ENCODE results near the gene TUBA8.
A peak's percentile ranks its signal among the peaks of the same experiment; 100 is the strongest.
"Not testable (repeated sequence)": the region's sequence is repeated elsewhere in the genome, so short reads cannot be mapped to it uniquely, and the experiment has no call there.

The TUBA8 gene

DNA sequence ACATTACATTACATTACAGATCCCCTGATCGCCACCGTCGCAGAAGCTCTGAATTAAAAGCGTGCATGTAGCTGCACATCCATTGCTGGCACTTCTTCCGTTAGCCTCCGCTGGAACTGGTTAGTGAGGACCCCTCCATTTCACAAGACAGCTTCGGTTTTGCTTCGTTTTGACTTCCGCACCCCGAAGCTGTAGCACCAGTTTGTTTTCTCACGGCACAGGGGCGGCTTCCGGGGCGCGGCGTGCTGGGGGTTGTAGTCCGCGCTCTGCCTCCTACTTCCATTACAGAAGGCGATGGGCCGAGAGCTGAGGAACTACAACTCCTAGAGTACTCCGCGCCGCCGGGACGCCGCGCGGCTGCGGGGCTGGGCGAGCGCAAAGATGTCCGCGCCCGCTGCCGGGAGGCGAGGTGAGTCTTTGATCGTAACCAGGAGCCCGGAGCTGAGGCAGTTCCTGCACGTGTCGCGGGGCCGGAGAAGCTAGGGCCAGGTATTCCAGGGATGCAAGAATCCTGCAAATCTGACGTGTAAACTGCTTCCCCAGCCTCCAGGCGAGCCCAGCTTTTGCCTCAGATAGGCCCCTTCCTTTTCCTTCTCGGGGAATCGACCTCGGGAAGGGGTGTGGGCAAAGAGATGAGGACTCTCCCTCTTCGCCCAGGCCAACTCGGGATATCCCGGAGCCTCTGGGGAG lies 32.8 kb upstream of the TUBA8 start, which contains the start of gene PEX26:
Gene PEX26 (plus strand): TSS at position 352 of the 690 bp plus-strand sequence. CDS start 387 bp downstream, outside the sequence.
- peak; percentile 96 for DNase-seq

GRCh38 chr22:18078329-18079041 lies 32.1 kb upstream of the TUBA8 start:
- DNase-seq, result no peak

DNA sequence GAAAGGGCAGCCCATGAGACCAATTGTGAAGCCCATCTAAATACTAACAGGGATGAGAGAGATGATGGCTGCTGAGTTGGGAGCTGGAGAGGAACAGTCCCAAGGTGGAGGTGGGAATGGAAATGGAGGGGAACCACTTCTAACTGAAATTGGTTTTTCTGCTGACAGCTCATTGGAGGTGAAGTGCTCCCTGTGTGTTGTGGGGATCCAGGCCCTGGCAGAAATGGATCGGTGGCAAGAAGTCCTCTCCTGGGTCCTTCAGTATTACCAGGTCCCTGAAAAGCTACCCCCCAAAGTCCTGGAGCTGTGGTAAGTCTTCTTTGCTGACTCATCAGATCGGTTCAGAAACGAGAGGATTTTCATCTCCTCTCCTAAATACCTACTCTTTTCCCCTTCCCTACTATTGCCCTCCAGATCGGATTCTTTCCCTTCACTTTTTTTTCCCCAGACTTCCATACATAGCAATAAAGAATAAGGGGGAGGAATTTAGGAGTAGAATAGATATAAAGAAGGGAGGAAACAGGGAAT lies 30.8 kb upstream of the TUBA8 start:
- no peak for DNase-seq

DNA sequence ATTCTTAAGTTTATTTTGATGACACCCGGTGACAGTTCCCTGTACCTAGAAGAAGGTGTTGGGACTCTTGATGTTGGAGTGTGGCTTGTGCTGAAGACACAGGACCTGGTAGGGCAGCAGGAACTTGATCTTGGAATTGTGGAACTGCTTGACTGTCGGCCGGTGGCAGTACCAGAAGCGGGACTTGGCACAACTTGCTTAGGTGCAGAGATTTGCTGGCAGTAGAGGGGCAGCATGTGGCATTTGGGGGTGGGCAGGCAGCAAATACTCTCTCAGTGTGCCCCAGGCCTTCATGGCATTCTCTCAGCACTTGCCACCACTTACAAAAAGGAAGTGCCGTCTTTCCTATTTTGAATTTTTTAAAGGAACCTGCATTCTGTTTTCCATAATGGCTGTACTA lies 29.2 kb upstream of the TUBA8 start:
- DNase-seq, result no peak

DNA sequence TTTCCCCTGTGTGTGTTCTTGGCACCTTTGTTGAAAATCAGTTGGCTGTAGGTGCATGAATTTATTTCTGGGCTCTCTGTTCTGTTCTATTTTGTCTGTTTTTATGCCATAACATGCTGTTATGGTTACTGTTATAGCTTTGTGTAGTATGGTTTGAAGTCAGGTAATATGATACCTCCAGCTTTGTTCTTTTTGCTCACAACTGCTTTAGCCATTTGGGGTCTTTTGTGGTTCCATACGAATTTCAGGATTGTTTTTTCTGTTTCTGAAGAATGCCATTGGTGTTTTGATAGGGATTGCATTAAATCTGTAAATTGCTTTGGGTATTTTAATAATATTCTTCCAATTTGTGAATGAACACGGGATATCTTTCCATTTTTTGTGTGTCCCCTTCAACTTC lies 28.1 kb upstream of the TUBA8 start:
- no peak for DNase-seq

DNA sequence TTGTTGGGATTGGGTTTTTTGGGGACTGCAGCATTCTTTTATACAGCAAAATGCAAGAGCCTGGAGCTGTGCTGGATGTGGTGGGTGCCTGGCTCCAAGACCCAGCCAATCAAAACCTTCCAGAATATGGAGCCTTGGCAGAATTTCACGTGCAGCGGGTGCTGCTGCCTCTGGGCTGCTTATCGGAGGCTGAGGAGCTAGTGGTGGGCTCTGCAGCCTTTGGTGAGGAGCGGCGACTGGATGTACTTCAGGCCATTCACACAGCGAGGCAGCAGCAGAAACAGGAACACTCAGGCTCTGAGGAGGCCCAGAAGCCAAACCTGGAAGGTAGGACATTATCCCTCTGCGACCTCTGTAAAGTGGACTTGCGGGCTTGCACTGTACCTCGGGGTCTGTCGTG lies 27.2 kb upstream of the TUBA8 start:
- no peak for DNase-seq

GRCh38 chr22:18085188-18085587 lies 25.4 kb upstream of the TUBA8 start:
- DNase-seq, result no peak

DNA sequence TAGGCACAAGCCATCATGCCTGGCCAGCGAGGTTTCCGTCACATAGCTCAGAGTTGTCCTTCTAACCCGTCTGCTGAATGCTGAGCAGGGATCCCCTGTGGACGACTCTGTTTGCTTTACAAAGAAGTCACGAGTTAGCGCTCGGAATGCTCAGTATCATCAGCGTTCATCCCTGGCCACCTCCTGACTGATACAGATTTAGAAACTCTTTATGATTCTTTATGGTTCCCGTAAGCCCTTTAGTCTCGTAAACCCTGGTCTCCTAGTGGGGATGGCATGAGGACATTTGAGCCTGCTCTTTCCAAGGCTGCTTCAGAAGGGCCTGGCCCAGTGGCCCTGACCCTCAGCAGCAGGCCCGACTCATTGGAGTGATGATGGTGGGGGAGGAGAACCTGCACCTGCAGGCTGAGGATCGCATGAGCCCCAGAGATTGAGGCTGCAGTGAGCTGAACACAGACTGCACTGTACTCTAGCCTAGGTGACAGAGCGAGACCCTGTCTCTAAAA lies 23.2 kb upstream of the TUBA8 start:
- DNase-seq, result no peak

- no peak for DNase-seq
Measured at GRCh38 chr22:18088825-18089568, 21.6 kb upstream of the TUBA8 start.

- no peak for DNase-seq
Measured at GRCh38 chr22:18090286-18090685, 20.3 kb upstream of the TUBA8 start.

DNA sequence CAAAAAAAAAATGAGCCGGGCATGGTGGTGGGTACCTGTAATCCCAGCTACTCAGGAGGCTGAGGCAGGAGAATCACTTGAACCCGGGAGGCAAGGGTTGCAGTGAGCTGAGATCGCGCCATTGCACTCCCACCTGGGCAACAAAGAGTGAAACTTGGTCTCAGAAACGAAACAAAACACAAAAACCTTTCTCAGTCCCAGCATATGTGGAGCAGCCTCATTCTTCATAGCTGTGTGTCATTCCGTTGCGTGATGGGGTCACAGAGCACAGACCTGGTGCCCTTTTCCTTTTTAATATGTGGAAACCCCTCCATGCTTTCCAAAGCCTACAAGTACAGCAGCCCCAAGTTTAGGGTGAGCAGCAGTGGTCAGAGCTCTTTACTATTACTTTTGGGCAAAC lies 19.1 kb upstream of the TUBA8 start:
- no peak for DNase-seq

GRCh38 chr22:18091916-18092526 lies 18.6 kb upstream of the TUBA8 start:
- DNase-seq, result peak; percentile 52

GRCh38 chr22:18093661-18094060 lies 16.9 kb upstream of the TUBA8 start:
- no peak for DNase-seq

DNA sequence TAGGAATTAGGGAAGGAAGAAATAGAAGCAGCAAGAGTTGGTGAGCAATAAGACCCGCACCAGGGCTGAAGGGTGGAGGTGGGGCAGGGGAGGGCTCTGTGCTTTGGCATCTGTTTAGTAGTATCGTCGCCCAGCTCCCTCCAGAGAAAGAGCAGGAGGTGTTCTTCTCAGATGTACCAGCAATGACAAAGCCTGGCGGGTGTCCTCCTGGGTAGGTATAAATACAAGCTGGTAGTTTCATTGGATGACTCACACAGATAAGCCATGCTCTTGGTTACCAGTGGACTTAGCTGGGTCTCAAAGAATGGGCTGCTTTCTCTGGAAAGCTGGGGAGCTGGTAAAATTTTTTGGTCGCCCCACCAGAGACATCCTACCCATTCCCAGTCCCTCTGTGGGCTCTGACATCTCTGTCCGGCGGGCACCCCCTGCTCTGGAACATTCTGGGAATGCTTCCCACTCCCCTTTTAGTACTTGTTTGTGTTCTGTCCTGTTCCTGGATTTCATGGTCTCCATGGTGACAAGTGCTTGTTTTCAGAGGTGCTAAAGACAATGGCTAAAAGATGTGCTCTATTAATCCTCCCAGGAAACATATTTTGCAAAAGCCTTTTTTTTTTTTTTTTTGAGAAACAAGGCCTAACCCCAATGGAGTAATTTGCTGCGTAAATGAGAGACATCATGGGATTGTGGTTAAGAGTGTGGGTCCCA lies 15.4 kb upstream of the TUBA8 start:
- no peak for DNase-seq

DNA sequence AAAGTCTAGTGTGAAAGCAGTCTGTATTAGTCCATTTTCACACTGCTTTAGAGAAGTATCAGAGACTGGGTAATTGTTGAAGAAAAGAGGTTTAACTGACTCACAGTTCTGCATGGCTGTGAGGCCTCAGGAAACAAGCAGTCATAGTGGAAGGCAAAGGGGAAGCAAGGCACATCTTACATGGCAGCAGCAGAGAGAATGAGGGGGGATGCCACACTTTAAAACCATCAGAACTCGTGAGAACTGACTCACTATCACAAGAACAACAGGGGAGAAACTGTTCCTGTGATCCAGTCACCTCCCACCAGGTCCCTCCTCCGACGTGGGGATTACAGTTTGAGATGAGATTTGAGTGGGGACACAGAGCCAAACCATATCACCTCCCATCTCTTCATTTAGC lies 13.8 kb upstream of the TUBA8 start:
- no peak for DNase-seq

GRCh38 chr22:18100781-18101180 lies 9.8 kb upstream of the TUBA8 start:
- no peak for DNase-seq

- no peak for DNase-seq
Measured at GRCh38 chr22:18101536-18101935, 9.1 kb upstream of the TUBA8 start.

- no peak for DNase-seq
Measured at GRCh38 chr22:18103527-18104269, 6.9 kb upstream of the TUBA8 start.

- DNase-seq, result no peak
Measured at GRCh38 chr22:18104566-18104965, 6.0 kb upstream of the TUBA8 start.

GRCh38 chr22:18105981-18106380 lies 4.6 kb upstream of the TUBA8 start:
- not testable (repeated sequence) for DNase-seq

DNA sequence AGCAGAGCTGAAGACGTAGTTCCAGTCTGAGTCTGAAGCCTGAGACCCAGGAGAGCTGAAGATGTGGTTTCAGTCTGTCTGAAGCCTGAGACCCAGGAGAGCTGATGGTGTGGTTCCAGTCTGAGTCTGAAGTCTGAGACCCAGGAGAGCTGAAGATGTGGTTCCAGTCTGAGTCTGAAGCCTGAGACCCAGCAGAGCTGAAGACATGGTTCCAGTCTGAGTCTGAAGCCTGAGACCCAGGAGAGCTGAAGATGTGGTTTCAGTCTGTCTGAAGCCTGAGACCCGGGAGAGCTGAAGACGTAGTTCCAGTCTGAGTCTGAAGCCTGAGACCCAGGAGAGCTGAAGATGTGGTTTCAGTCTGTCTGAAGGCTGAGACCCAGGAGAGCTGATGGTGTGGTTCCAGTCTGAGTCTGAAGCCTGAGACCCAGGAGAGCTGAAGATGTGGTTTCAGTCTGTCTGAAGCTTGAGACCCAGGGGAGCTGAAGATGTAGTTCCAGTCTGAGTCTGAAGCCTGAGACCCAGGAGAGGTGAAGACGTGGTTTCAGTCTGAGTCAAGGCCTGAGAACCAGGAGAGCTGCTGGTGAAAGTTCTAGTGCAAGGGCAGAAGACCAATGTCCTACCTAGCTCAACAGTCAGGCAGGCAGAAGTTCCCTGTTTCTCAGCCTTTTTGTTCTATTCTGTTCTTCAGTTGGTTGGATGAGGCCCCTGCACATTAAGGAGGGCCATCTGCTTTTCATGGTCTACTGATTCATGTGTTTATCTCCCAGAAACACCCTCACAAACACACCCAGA lies 3.9 kb upstream of the TUBA8 start:
- DNase-seq, result not testable (repeated sequence)
